BE2C (cell line): ENCODE measurements around the gene PEAK1.
"Not testable (repeated sequence)": the region's sequence is repeated elsewhere in the genome, so short reads cannot be mapped to it uniquely, and the experiment has no call there.

Experiments used
- DNase-seq: peaks from one replicate; pipeline ENCODE4 v3.0.0-alpha.2; 2020
- H3K27me3 ChIP-seq: fragments of 250-450 bp; sonication (Bioruptor Pico); 2 replicates; pipeline ENCODE4 v1.5.1; 2020; ENCODE audit warnings: mild to moderate bottlenecking
- H3K36me3 ChIP-seq: fragments of 250-450 bp; sonication (Bioruptor Pico); 2 replicates; pipeline ENCODE4 v1.5.1; 2020; ENCODE audit warnings: mild to moderate bottlenecking
- H3K4me1 ChIP-seq: fragments of 250-450 bp; sonication (Bioruptor Pico); 2 replicates; pipeline ENCODE4 v1.5.1; 2020
- H3K4me3 ChIP-seq: 2 replicates; pipeline ENCODE4 v1.5.1; 2011; ENCODE audit warnings: low read depth, low read length
- H3K9me3 ChIP-seq: fragments of 250-450 bp; sonication (Bioruptor Pico); 2 replicates; pipeline ENCODE4 v1.5.1; 2020
- CTCF ChIP-seq: IDR thresholded peaks from 2 replicates; pipeline ENCODE4 v1.5.1; 2012; ENCODE audit warnings: mild to moderate bottlenecking, low read depth, low read length

PEAK1 gene

GRCh38 chr15:77162872-77163633 is 256.9 kb downstream of the PEAK1 start:
- H3K9me3 ChIP-seq: no peaks in the 10 kb centered on the region
- H3K27me3 ChIP-seq: no peaks in the 10 kb centered on the region
- no peak for DNase-seq
- no peaks in the 10 kb centered on the region for H3K36me3 ChIP-seq
- H3K4me3 ChIP-seq: no peak overlapping the region
- TF ChIP-seq CTCF: no peak
- no peaks in the 10 kb centered on the region for H3K4me1 ChIP-seq

- H3K36me3 ChIP-seq: no peaks in the 10 kb centered on the region
- TF ChIP-seq CTCF: no peak
- H3K9me3 ChIP-seq: no peaks in the 10 kb centered on the region
- DNase-seq: no peak
- H3K4me3 ChIP-seq: no peak overlapping the region
- no peaks in the 10 kb centered on the region for H3K4me1 ChIP-seq
- H3K27me3 ChIP-seq: no peaks in the 10 kb centered on the region
Measured at GRCh38 chr15:77160562-77161478, 259.1 kb downstream of the PEAK1 start.

- H3K4me3 ChIP-seq, H3K27me3 ChIP-seq: not testable (repeated sequence)
Measured at GRCh38 chr15:77156000-77156399, 263.9 kb downstream of the PEAK1 start.

GRCh38 chr15:77148191-77148590 is 271.7 kb downstream of the PEAK1 start:
- no peak overlapping the region for H3K4me3 ChIP-seq
- DNase-seq: no peak
- TF ChIP-seq CTCF: no peak

More at GRCh38 chr15:77156000-77156399, 263.9 kb downstream of the PEAK1 start:
- not testable (repeated sequence) for H3K9me3 ChIP-seq, H3K36me3 ChIP-seq, H3K4me1 ChIP-seq
- peak; percentile 19 for DNase-seq

GRCh38 chr15:77145370-77145769 is 274.5 kb downstream of the PEAK1 start:
- Histone ChIP-seq H3K27me3 (no peaks in the 10 kb centered on the region), H3K36me3 (no peaks in the 10 kb centered on the region), H3K9me3 (no peaks in the 10 kb centered on the region), H3K4me3 (no peak overlapping the region), H3K4me1 (no peaks in the 10 kb centered on the region)
- no peak for DNase-seq
- no peak for TF ChIP-seq CTCF

More at GRCh38 chr15:77148191-77148590, 271.7 kb downstream of the PEAK1 start:
- Histone ChIP-seq H3K4me1 (no peaks in the 10 kb centered on the region), H3K9me3 (no peaks in the 10 kb centered on the region), H3K36me3 (no peaks in the 10 kb centered on the region), H3K27me3 (no peaks in the 10 kb centered on the region)

GRCh38 chr15:77144492-77145070 is 275.3 kb downstream of the PEAK1 start:
- Histone ChIP-seq H3K9me3 (no peaks in the 10 kb centered on the region), H3K27me3 (no peaks in the 10 kb centered on the region), H3K36me3 (no peaks in the 10 kb centered on the region), H3K4me1 (no peaks in the 10 kb centered on the region), H3K4me3 (no peak overlapping the region)
- TF ChIP-seq CTCF: no peak
- no peak for DNase-seq
